ENCODE results near the gene DMXL1.

GRCh38 chr5:119212676-119213075 lies 141.8 kb downstream of the DMXL1 start:
- TF ChIP-seq, protein P1, sequence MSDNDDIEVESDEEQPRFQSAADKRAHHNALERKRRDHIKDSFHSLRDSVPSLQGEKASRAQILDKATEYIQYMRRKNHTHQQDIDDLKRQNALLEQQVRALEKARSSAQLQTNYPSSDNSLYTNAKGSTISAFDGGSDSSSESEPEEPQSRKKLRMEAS (IDR thresholded peaks at IDR 0.05): no peak
- no peak for TF ChIP-seq CTCF (IDR thresholded peaks at IDR 0.05)
- no peak for TF ChIP-seq CHD2 (IDR thresholded peaks at IDR 0.05; ENCODE audit: low read length, partially characterized antibody)
- no peak for TF ChIP-seq EP300 (IDR thresholded peaks at IDR 0.05)

Data from A549 (cell line).